ENCODE results near the gene APBB3.

The APBB3 gene

DNA sequence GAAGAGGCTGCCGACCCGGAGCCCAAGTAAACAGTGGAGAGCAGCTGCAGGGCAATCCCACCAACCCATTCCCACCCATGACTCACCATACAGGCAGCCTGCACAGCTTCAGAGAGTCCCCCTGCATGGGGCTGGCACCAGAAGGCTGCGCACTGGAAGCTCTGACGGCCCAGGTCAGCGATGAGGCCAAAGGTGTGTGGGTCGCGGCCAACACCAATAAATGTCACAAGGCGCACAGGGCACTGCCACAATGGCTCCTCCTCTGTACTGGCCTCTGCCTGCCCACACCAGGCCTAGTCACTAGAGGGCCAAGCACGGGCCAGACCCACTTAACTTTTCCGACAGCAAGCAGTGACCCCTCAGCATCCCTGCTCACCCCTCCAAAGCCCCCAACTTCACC is 4.2 kb downstream of the APBB3 start:
- TF ChIP-seq TAF1 (IDR thresholded peaks at IDR 0.05; ENCODE audit: borderline replicate concordance, insufficient read depth, low read length) = no peak
- TF ChIP-seq POLR2AphosphoS5 (IDR thresholded peaks at IDR 0.05; ENCODE audit: low read depth, low read length) = no peak
- TF ChIP-seq FOXP2 (optimal IDR thresholded peaks at IDR 0.05; ENCODE audit: borderline replicate concordance, extremely low read depth, extremely low read length, insufficient read depth) = no peak
- TF ChIP-seq SIN3A (IDR thresholded peaks at IDR 0.05; ENCODE audit: borderline replicate concordance, insufficient read depth, low read length) = no peak
- TF ChIP-seq, protein P1, sequence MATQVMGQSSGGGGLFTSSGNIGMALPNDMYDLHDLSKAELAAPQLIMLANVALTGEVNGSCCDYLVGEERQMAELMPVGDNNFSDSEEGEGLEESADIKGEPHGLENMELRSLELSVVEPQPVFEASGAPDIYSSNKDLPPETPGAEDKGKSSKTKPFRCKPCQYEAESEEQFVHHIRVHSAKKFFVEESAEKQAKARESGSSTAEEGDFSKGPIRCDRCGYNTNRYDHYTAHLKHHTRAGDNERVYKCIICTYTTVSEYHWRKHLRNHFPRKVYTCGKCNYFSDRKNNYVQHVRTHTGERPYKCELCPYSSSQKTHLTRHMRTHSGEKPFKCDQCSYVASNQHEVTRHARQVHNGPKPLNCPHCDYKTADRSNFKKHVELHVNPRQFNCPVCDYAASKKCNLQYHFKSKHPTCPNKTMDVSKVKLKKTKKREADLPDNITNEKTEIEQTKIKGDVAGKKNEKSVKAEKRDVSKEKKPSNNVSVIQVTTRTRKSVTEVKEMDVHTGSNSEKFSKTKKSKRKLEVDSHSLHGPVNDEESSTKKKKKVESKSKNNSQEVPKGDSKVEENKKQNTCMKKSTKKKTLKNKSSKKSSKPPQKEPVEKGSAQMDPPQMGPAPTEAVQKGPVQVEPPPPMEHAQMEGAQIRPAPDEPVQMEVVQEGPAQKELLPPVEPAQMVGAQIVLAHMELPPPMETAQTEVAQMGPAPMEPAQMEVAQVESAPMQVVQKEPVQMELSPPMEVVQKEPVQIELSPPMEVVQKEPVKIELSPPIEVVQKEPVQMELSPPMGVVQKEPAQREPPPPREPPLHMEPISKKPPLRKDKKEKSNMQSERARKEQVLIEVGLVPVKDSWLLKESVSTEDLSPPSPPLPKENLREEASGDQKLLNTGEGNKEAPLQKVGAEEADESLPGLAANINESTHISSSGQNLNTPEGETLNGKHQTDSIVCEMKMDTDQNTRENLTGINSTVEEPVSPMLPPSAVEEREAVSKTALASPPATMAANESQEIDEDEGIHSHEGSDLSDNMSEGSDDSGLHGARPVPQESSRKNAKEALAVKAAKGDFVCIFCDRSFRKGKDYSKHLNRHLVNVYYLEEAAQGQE (IDR thresholded peaks at IDR 0.05; ENCODE audit: insufficient read depth in 1 of 2, low read depth in 2 of 2, low read length in 2 of 2) = no peak

DNA sequence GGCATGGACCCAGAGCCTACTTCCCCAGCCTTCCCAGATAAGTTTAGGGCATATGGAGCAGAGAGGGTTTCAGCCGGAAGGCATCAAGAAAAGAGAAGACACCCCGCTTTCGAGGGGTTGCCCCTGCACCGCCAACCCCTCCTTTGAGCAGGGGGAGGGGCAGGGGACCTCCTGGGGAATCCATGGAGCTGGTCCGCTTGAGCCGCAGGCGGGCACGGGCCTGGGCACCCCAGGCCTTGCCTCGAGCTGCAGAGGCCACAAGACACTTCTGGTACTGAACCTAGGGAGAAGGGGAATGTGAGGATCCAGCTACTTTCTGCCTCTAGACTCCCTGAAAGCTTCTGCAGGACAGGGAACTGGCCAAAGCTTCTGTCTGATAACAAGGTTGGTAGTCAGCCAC is 5.9 kb downstream of the APBB3 start:
- TF ChIP-seq POLR2AphosphoS5 (IDR thresholded peaks at IDR 0.05; ENCODE audit: low read depth, low read length) (no peak), FOXP2 (optimal IDR thresholded peaks at IDR 0.05; ENCODE audit: borderline replicate concordance, extremely low read depth, extremely low read length, insufficient read depth) (no peak), SIN3A (IDR thresholded peaks at IDR 0.05; ENCODE audit: borderline replicate concordance, insufficient read depth, low read length) (no peak), TAF1 (IDR thresholded peaks at IDR 0.05; ENCODE audit: borderline replicate concordance, insufficient read depth, low read length) (no peak)
- TF ChIP-seq, protein P1 (IDR thresholded peaks at IDR 0.05; ENCODE audit: insufficient read depth in 1 of 2, low read depth in 2 of 2, low read length in 2 of 2) = no peak

DNA sequence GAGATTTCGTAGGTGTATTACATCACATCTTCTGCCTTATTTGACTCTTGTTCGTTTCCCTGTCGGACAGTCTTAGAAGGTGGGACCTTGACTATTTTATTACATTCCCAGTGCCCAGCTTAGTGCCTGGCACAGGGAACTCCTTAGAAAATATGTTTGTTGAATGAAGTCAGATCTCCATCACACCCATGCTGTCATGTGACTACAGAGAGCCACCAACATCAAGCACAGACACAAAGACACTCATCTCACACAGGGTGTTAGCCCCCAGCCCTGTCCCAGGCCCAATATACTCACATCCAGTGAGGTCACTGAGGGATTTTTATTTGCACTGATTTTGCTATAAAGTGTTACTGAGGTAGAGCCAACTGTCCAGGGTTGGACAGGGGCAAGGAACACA is 6.4 kb downstream of the APBB3 start:
- TF ChIP-seq TAF1 (IDR thresholded peaks at IDR 0.05; ENCODE audit: borderline replicate concordance, insufficient read depth, low read length) = no peak
- TF ChIP-seq, protein P1 (IDR thresholded peaks at IDR 0.05; ENCODE audit: insufficient read depth in 1 of 2, low read depth in 2 of 2, low read length in 2 of 2) = no peak

DNA sequence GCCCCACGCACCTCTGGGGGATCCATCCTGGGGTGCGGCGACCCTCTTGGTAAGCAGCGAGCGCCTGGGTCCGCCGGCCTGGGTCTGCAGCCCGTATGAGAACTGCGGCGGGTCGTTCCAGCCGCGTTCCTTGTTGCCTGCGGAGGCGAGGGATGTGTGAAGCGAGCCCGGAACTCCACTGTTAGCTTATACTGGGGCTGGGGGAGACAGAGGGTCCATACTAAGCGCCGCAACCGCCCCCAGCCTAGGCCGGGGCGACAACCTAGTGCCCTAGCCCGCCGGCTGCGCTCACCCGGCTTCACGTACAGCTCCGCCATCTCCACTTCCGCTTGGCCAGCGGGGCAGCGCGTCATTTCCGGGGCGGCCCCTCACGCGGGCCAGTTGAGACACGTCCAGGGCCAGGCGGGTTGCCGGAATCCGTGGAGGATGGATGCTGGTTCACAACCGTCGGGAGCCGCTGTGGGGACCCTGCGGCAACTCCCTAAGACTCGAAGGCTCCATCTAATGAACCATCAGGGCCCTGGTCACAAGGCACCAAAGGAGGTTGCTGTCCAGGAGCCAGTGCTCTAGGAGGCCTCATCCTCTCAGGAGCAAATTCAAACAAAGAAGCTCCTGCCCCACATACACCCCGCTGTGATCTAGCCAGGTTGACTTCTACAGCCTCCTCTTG is 7.1 kb downstream of the APBB3 start, which contains the start of gene SRA1:
Gene SRA1 (minus strand): TSS at position 338 of the 670 bp plus-strand sequence. CDS start 21 bp downstream, at position 317.
- TF ChIP-seq POLR2AphosphoS5 (IDR thresholded peaks at IDR 0.05; ENCODE audit: low read depth, low read length) = peak; percentile 98
- TF ChIP-seq, protein P1 (IDR thresholded peaks at IDR 0.05; ENCODE audit: insufficient read depth in 1 of 2, low read depth in 2 of 2, low read length in 2 of 2) = peak; percentile 59 to 63; a peak in 2 of 4 replicates
- TF ChIP-seq SIN3A (IDR thresholded peaks at IDR 0.05; ENCODE audit: borderline replicate concordance, insufficient read depth, low read length) = peak; percentile 87; the same call in 1 of the 2 replicates
- TF ChIP-seq TAF1 (IDR thresholded peaks at IDR 0.05; ENCODE audit: borderline replicate concordance, insufficient read depth, low read length) = peak; percentile 95; the same call in 1 of the 2 replicates
- TF ChIP-seq FOXP2 (optimal IDR thresholded peaks at IDR 0.05; ENCODE audit: borderline replicate concordance, extremely low read depth, extremely low read length, insufficient read depth) = no peak
